HCT116 (cell line): ENCODE results near the gene AGL.

Experiments used
- CBX3 ChIP-seq: IDR thresholded peaks from 2 replicates; pipeline ENCODE4 v1.6.1; 2012; ENCODE audit warnings: low read depth
- EZH2 ChIP-seq: fragments of 200-600 bp; sonication (generic); IDR thresholded peaks from 2 replicates; pipeline ENCODE4 v1.6.1; 2017; ENCODE audit warnings: antibody characterized with exemption, mixed run types
- POLR2A ChIP-seq: IDR thresholded peaks from 2 replicates; pipeline ENCODE4 v1.7.0; 2011; ENCODE audit warnings: borderline replicate concordance; ENCODE audit not compliant: insufficient read depth, insufficient read length; ENCODE audit errors: extremely low read depth
- SRF ChIP-seq: IDR thresholded peaks from 2 replicates; pipeline ENCODE4 v1.6.1; 2012; ENCODE audit warnings: low read depth
- ZFX ChIP-seq: fragments of 450-650 bp; IDR thresholded peaks from 2 replicates; pipeline ENCODE4 v1.6.1; 2017
- TF ChIP-seq, protein P1 (sequence below), 3 experiments: fragments of 200-600 bp in 1 of 3; sonication (generic) in 1 of 3; IDR thresholded peaks in 2 of 3; conservative IDR thresholded peaks in 1 of 3; 2 replicates each; pipeline ENCODE4 v1.5.1; 2012 to 2017; ENCODE audit warnings: low read depth in 2 of 3, low read length in 2 of 3, antibody characterized with exemption in 1 of 3, borderline replicate concordance in 1 of 3, control low read depth in 1 of 3, mild to moderate bottlenecking in 1 of 3, mixed read lengths in 1 of 3, mixed run types in 1 of 3, moderate library complexity in 1 of 3; ENCODE audit not compliant: insufficient read depth in 1 of 3
- TF ChIP-seq, protein P2 (sequence below): IDR thresholded peaks from 2 replicates; pipeline ENCODE4 v1.6.1; 2012

DNA sequence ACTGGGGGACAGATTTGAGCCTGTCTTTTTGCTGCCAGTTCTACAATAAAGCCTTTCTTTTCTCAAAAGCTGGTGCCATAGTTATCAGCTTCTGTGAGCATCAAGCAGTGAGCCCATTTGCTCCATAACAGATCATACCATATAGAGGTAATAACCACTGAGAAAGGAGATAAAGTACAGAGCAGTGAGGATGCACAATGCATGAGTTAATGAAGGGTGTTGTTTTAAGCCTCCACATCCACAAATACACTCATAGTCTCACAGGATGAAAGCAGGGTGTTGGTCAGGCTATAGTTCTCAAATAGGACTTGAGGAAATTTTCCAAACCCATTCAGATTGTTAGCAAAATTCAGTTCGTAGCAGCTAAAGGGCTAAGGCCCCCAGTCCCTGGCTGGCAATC is 94.0 kb downstream of the AGL start:
- TF ChIP-seq, protein P1, sequence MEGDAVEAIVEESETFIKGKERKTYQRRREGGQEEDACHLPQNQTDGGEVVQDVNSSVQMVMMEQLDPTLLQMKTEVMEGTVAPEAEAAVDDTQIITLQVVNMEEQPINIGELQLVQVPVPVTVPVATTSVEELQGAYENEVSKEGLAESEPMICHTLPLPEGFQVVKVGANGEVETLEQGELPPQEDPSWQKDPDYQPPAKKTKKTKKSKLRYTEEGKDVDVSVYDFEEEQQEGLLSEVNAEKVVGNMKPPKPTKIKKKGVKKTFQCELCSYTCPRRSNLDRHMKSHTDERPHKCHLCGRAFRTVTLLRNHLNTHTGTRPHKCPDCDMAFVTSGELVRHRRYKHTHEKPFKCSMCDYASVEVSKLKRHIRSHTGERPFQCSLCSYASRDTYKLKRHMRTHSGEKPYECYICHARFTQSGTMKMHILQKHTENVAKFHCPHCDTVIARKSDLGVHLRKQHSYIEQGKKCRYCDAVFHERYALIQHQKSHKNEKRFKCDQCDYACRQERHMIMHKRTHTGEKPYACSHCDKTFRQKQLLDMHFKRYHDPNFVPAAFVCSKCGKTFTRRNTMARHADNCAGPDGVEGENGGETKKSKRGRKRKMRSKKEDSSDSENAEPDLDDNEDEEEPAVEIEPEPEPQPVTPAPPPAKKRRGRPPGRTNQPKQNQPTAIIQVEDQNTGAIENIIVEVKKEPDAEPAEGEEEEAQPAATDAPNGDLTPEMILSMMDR (IDR thresholded peaks at IDR 0.05 in 2 of 3, conservative IDR thresholded peaks at IDR 0.05 in 1 of 3; ENCODE audit: borderline replicate concordance in 1 of 3, insufficient read depth in 1 of 3, low read depth in 2 of 3, low read length in 2 of 3), result no peak
- TF ChIP-seq CBX3 (no peak), EZH2 (no peak), POLR2A (no peak), SRF (no peak), ZFX (no peak)
- TF ChIP-seq, protein P2, sequence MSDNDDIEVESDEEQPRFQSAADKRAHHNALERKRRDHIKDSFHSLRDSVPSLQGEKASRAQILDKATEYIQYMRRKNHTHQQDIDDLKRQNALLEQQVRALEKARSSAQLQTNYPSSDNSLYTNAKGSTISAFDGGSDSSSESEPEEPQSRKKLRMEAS, result no peak
